OCI-LY7 (cell line): ENCODE results near the gene ZFP90. TPM values are rescaled to one million over a fixed set of nuclear protein-coding genes. Genes with fewer than 3 reads are reported as not detected.
"Not testable (repeated sequence)": the region's sequence is repeated elsewhere in the genome, so short reads cannot be mapped to it uniquely, and the experiment has no call there.

Experiments used
- BruUV-seq: library from RNA; stranded (reverse); fragments of 400-500 nt; replicated peaks from 2 replicates; lab custom pipeline; 2021; lab: Mats Ljungman, UMichigan
- CTCF ChIA-PET: fragments of 300-600 bp; sonication (Branson Sonifier 250); formaldehyde crosslinking; loops from one replicate; lab custom pipeline; 2022; ENCODE audit warnings: antibody characterized with exemption; ENCODE audit not compliant: unreplicated experiment; lab: Charles Lee
- POLR2A ChIA-PET: fragments of 300-600 bp; sonication (Branson Sonifier 250); formaldehyde crosslinking; loops from one replicate; lab custom pipeline; 2022; ENCODE audit warnings: antibody characterized with exemption; lab: Charles Lee
- DNase-seq: peaks from one replicate; pipeline ENCODE4 v3.0.0-alpha.2; 2015; ENCODE audit warnings: low spot score
- H2AFZ ChIP-seq: fragments of 200-600 bp; sonication (generic), shearing (Covaris generic); 2 replicates; pipeline ENCODE4 v1.6.1; 2014; ENCODE audit warnings: mild to moderate bottlenecking, antibody characterized with exemption, low read length, moderate library complexity
- H3K27ac ChIP-seq: fragments of 200-600 bp; sonication (generic); 2 replicates; pipeline ENCODE4 v1.5.1; 2014; ENCODE audit warnings: mixed run types, low read depth, mild to moderate bottlenecking, moderate library complexity, low read length, inconsistent platforms; ENCODE audit not compliant: poor library complexity, severe bottlenecking
- H3K36me3 ChIP-seq: fragments of 200-600 bp; sonication (generic); 2 replicates; pipeline ENCODE4 v1.6.1; 2014; ENCODE audit warnings: mild to moderate bottlenecking, antibody characterized with exemption, low read length, moderate library complexity, mixed read lengths; ENCODE audit not compliant: insufficient read depth
- H3K4me1 ChIP-seq: fragments of 200-600 bp; sonication (generic); 2 replicates; pipeline ENCODE4 v1.5.1; 2014; ENCODE audit warnings: mild to moderate bottlenecking, low read length; ENCODE audit not compliant: insufficient read depth, poor library complexity, severe bottlenecking
- H3K4me2 ChIP-seq: fragments of 200-600 bp; sonication (generic); 2 replicates; pipeline ENCODE4 v1.6.1; 2014; ENCODE audit warnings: mild to moderate bottlenecking, low read length
- H3K4me3 ChIP-seq: fragments of 200-600 bp; sonication (generic); 2 replicates; pipeline ENCODE4 v1.5.1; 2014; ENCODE audit warnings: mild to moderate bottlenecking, low read depth, low read length; ENCODE audit not compliant: poor library complexity, severe bottlenecking
- H3K79me2 ChIP-seq: fragments of 200-600 bp; sonication (generic); 2 replicates; pipeline ENCODE4 v1.6.1; 2016; ENCODE audit warnings: low read depth, mild to moderate bottlenecking, low read length, moderate library complexity, mixed read lengths; ENCODE audit not compliant: insufficient read depth
- H3K9me2 ChIP-seq: fragments of 200-600 bp; sonication (generic); 2 replicates; pipeline ENCODE4 v1.6.1; 2016; ENCODE audit warnings: mild to moderate bottlenecking, low read length, mixed read lengths; ENCODE audit not compliant: insufficient read depth
- H3K9me3 ChIP-seq: fragments of 200-600 bp; sonication (generic); 2 replicates; pipeline ENCODE4 v1.6.1; 2014; ENCODE audit warnings: mild to moderate bottlenecking, mixed run types, low read length, mixed read lengths
- H4K20me1 ChIP-seq: fragments of 200-600 bp; sonication (generic); 2 replicates; pipeline ENCODE4 v1.6.1; 2014; ENCODE audit warnings: mild to moderate bottlenecking, antibody characterized with exemption, low read length, moderate library complexity, mixed read lengths; ENCODE audit not compliant: insufficient read depth
- CTCF ChIP-seq: fragments of 200-600 bp; sonication (generic); conservative IDR thresholded peaks from 2 replicates; pipeline ENCODE4 v1.5.1; 2014; ENCODE audit warnings: mild to moderate bottlenecking, antibody characterized with exemption, low read length, moderate library complexity, mixed read lengths
- EZH2phosphoT487 ChIP-seq: fragments of 200-600 bp; sonication (generic); IDR thresholded peaks from 2 replicates; pipeline ENCODE4 v1.6.1; 2018; ENCODE audit warnings: low read depth, borderline replicate concordance, mild to moderate bottlenecking, mixed run types, antibody characterized with exemption, low read length, moderate library complexity, mixed read lengths
- intact Hi-C: fragments of 100-400 bp; cut with micrococcal nuclease; formaldehyde crosslinking; loops from one replicate; pipeline ENCODE4 v1.10.0; 2022; ENCODE audit not compliant: unreplicated experiment
- total RNA-seq, 2 experiments: library from RNA; depleted of rRNA in 1 of 2; stranded (reverse); fragments of >200 nt in 1 of 2; shearing (Covaris generic) in 1 of 2; gene quantifications; 2 replicates each; pipeline ENCODE4 v1.2.3, GENCODE V29; 2014 to 2022

ZFP90 gene
- total RNA-seq, 2 experiments from 2014 or later, result 14.1 to 27.0 TPM

- Histone ChIP-seq H3K4me3 (no peak overlapping the region), H3K9me3 (no peaks in the 10 kb centered on the region; the same call in 1 of the 2 replicates), H3K9me2 (no peaks in the 10 kb centered on the region), H3K4me2 (no peak overlapping the region), H2AFZ (no peak overlapping the region), H3K36me3 (peaks cover 15% of the 10 kb centered on the region; the same call in 1 of the 2 replicates), H3K4me1 (peaks cover 51% of the 10 kb centered on the region), H3K79me2 (no peaks in the 10 kb centered on the region), H3K27ac (no peak overlapping the region), H4K20me1 (no peaks in the 10 kb centered on the region)
- intact Hi-C loops, result loop anchor here (5.0 to 10.0 kb wide), 2 partner anchors 46 to 239 kb away; partner anchors contain the start of gene SMPD3
- no peak for DNase-seq
- BruUV-seq, result no TSS peak
- TF ChIP-seq CTCF, result no peak
- TF ChIP-seq EZH2phosphoT487, result no peak
- ChIA-PET CTCF (no interaction called here), POLR2A (no interaction called here)
These were observed 45.5 kb upstream of the ZFP90 start for GRCh38 chr16:68493412-68494070.

GRCh38 chr16:68494261-68494660 lies 44.8 kb upstream of the ZFP90 start:
- H3K79me2 ChIP-seq, H3K9me2 ChIP-seq, POLR2A ChIA-PET, H2AFZ ChIP-seq, H3K4me3 ChIP-seq, CTCF ChIA-PET, H4K20me1 ChIP-seq, BruUV-seq, DNase-seq, H3K9me3 ChIP-seq, H3K27ac ChIP-seq, H3K4me2 ChIP-seq: not testable (repeated sequence)
- peaks cover 15% of the 10 kb centered on the region; the same call in 1 of the 2 replicates for H3K36me3 ChIP-seq
- intact Hi-C loops, result loop anchor here (5.0 to 10.0 kb wide), 2 partner anchors 47 to 239 kb away; partner anchors contain the start of gene SMPD3
- H3K4me1 ChIP-seq, result peaks cover 45% of the 10 kb centered on the region

- Histone ChIP-seq H3K9me3 (no peaks in the 10 kb centered on the region; the same call in 1 of the 2 replicates), H3K4me1 (peaks cover 20% of the 10 kb centered on the region), H4K20me1 (no peaks in the 10 kb centered on the region), H3K27ac (no peak overlapping the region), H3K4me2 (no peak overlapping the region), H3K4me3 (no peak overlapping the region), H3K36me3 (peaks cover 15% of the 10 kb centered on the region; the same call in 1 of the 2 replicates), H3K79me2 (no peaks in the 10 kb centered on the region), H2AFZ (no peak overlapping the region), H3K9me2 (no peaks in the 10 kb centered on the region)
- CTCF ChIA-PET, result no interaction called here
- DNase-seq, result no peak
- POLR2A ChIA-PET, result interaction anchor here (1.5 kb wide), 1 partner anchor 9 kb away, joined by 5 read pairs; no protein-coding TSS in a partner anchor
- no TSS peak for BruUV-seq
- intact Hi-C loops, result loop anchor here (10.0 kb wide), 1 partner anchor 242 kb away; no protein-coding TSS in a partner anchor
- no peak for TF ChIP-seq EZH2phosphoT487
These were observed 42.4 kb upstream of the ZFP90 start for GRCh38 chr16:68496689-68497088.
